CD4-positive, alpha-beta T cell treated with Interleukin-15 for 4 hours (primary cell): ENCODE measurements around the gene C9orf78.
A peak's percentile ranks its signal among the peaks of the same experiment; 100 is the strongest.
"Not testable (repeated sequence)": the region's sequence is repeated elsewhere in the genome, so short reads cannot be mapped to it uniquely, and the experiment has no call there.

Source experiments
- DNase-seq: peaks from one replicate; pipeline ENCODE4 v3.0.0-alpha.2; 2020; ENCODE audit warnings: low spot score

Gene C9orf78

GRCh38 chr9:129810116-129810515 is 25.0 kb downstream of the C9orf78 start:
- DNase-seq = no peak

DNA sequence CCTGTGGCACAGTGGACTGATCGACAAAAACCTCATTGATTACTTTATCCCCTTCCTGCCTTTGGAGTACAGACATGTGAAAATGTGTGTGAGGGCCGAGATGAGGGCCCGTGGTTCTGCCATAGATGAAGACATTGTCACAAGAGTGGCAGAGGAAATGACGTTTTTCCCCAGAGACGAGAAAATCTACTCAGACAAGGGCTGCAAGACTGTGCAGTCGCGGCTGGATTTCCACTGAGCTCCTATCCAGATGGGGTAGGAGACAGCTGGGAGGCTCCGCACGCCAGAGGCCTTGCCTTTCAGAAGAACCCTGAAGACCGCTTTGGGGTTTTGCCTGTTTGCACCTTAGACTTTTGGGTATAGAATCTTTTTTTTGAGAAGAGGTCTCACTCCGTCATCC is 25.7 kb downstream of the C9orf78 start:
- no peak for DNase-seq

DNA sequence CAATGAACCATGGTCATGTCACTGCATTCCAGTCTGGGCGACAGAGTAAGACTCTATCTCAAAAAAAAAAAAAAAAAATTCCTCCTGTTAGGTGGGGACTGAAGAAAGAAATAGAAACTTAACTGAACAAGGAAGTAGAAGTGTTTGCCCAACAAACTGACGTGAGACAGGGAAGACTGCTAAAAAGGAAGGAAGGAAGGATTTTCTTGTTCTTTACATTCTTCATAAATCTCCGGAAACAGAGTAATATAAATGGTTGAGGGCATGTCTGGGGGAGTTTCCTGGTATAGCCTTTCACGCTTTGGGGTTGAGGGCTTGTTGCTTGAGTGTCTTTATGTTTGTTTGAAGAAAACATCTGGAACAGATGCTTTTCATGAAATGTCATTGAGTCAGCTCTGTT is 29.0 kb downstream of the C9orf78 start:
- DNase-seq = no peak

DNA sequence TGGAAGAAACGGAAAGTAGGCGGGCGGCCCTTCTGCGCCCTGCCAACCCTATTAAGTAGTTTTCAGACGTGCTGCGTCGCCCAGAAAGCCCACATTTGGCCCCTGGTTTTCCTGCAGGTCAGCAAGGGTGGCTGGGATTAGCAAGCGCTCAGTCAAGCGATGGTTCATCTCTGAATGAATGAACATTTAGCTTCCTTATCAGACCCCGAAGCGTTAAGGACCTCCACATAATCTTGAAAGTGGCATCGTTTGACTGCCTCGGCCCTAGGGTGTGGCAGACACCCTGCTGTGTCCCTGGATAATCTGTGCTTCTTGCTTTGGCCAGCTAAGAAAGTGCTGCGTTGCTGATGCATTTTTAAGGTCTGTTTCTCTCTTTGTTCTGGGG is 31.4 kb downstream of the C9orf78 start:
- DNase-seq = no peak

GRCh38 chr9:129802833-129803675 is 32.0 kb downstream of the C9orf78 start, which contains the start of gene TOR1B:
Gene TOR1B (plus strand): TSS chr9:129803184. CDS start chr9:129803213, 29 bp downstream.
- DNase-seq = peak; percentile 95

DNA sequence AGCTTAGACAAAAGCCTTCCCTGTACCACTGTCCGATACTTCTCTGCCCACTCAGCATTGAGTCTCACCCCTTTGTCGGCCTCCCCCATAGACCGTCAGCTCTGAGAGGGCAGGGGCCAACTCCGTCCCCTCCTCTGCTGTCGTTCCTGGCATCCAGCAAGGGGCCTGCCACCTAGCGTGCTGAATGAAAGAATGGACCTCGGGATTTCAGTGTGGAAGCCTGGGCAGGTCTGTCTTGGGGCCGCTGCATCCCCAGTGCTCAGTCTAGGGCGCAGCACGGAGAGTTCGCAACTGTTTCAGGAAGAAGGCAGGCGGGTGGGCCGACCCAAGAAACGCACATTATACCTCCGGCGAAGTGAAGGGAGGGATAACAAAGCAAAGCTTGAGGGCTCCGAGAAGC is 33.6 kb downstream of the C9orf78 start:
- DNase-seq = no peak

DNA sequence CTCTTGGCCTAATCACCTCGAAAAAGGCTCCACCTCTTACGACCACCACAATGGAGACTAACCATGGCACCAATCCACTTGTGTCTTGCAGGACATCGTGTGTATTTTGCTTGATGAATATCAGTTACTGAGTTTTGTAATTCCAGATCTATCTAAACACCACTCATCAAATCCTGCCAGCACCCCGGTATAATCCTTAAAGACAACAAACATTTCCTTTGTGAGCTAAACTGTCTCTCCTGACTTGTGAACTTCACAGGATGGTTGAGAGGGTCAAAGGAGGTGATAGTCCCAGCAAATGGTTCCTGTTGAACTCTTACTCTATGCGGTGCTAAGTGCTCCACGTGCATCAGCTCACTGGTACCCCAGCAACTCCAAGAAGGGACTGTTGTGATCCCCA is 36.1 kb downstream of the C9orf78 start:
- no peak for DNase-seq

DNA sequence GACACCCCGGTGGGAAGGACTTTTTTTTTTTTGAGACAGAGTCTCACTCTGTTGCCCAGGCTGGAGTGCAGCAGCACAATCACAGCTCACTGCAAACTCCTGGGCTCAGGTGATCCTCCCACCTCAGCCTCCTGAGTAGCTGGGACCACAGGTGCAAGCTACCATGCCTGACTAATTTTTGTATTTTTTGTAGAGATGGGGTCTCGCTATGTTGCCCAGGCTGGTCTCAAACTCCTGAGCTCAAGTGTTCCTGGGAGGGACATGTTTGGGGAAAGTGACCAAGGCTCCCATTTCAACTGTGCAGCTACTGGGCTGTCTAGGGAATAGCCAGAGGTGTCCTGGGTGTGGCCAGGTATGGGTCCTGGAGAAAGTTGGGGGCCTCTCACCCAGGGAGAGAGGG is 39.0 kb downstream of the C9orf78 start:
- DNase-seq = not testable (repeated sequence)

- no peak for DNase-seq
Measured at GRCh38 chr9:129794549-129794948, 40.5 kb downstream of the C9orf78 start.

- no peak for DNase-seq
Measured at GRCh38 chr9:129786481-129786880, 48.6 kb downstream of the C9orf78 start.

- DNase-seq = no peak
Measured at GRCh38 chr9:129785866-129786265, 49.2 kb downstream of the C9orf78 start.

- DNase-seq = not testable (repeated sequence)
Measured at GRCh38 chr9:129784970-129785369, 50.1 kb downstream of the C9orf78 start.

- peak; percentile 83 for DNase-seq
Measured at GRCh38 chr9:129783516-129784361, 51.3 kb downstream of the C9orf78 start.

GRCh38 chr9:129781981-129782380 is 53.1 kb downstream of the C9orf78 start:
- no peak for DNase-seq

DNA sequence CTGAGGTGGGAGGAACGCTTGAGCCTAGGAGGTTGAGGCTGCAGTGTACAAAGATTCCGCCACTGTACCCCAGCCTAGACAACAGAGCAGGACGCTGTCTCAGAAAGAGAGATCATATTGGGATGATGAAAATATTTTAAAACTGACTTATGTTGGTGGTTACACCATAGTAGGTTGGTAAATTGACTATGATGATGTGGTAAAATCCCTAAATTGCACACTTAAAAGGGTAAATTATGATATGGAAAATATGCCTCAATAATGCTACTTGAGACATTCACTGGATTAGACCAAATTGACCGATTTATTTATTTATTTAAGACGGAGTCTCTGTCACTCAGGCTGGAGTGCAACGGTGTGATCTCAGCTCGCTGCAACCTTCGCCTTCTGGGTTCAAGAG is 53.9 kb downstream of the C9orf78 start:
- no peak for DNase-seq

GRCh38 chr9:129779560-129780190 is 55.4 kb downstream of the C9orf78 start:
- no peak for DNase-seq

GRCh38 chr9:129778469-129778868 is 56.6 kb downstream of the C9orf78 start:
- no peak for DNase-seq

- DNase-seq = no peak
Measured at GRCh38 chr9:129777769-129778130, 57.3 kb downstream of the C9orf78 start.
